Activated CD4-positive, alpha-beta T cell treated with anti-CD3 and anti-CD28 coated beads for 1 hour (primary cell): Measurements from ENCODE around the gene SEMA4B.

Source experiments
- DNase-seq: peaks from one replicate; pipeline ENCODE4 v3.0.0-alpha.2; 2020

SEMA4B gene

DNA sequence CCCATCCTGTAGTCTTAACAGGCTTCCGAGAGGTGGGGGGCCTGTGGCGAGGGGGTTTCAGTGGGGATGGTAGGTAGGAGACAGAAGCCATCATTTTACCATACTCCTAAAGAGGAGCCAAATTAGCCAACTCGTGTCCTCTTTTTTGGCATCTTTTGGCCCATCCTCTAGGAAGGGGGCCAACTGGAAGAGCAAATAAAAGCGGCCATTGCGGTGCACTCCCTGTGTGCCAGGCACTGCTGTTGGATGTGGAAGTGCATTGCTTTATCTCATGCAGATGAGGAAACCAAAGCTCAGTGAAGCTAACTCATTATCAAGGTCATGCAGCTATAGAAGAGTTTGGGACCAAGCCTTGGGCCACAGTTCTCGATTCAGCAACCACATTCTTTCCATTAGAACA is 6.1 kb downstream of the SEMA4B start:
- DNase-seq = no peak

DNA sequence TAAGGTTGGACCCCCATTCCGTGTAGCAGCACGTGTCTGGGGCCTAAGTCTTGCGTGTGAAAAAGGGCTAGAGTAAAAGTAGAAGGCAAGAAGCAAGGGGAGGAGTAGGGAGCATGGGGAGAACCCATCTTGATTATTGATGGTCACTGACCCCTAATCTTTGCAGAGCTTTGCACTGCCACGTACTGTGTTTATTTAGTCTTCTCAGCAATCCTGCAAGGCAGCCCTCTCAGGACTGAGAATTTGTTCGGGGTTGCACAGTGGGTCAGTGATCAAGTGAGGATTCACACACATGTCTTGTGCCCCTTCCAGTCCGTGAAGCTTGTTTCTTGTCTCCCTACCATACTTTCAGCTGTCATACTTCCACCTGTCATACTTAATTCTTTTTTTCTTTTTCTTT is 7.2 kb downstream of the SEMA4B start:
- no peak for DNase-seq

DNA sequence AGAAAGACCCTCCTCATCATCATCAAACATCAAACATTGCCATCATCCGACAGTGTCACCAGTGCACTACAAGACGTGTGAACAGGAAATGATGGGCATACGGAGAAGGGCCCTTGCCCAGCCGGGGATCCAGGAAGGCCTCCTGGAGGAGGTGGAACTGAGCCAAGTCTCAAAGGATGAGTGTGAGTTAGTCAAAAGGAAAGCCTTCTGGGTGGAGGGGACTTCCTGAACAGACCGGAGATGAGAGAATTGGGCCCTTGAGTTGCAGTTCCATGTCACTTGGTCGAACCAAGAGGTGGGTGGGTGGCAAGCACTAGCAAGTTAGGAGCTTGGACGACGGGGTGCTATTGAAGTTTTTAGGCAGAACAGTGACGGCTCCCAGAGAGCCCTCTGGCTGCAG is 8.5 kb downstream of the SEMA4B start:
- no peak for DNase-seq

DNA sequence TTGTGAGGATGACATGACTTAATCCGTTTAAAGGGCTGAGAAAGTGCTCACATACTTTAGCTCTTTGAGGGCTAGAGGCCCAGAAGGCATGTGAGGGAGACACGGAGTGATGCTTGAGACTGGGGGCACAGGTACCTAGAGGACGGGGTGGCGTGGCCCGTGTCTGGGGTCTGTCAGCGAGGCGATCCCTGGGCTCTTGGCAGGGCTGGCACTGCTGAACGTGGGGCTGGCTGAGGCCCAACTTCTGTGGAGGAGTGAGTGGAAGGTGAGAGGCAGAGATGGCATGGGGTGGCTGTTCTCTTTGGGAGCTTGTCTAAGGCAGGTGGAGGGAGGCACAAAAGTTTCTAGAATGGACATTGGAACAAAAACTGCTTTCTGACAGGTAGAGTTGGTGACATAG is 9.5 kb downstream of the SEMA4B start:
- DNase-seq = no peak

DNA sequence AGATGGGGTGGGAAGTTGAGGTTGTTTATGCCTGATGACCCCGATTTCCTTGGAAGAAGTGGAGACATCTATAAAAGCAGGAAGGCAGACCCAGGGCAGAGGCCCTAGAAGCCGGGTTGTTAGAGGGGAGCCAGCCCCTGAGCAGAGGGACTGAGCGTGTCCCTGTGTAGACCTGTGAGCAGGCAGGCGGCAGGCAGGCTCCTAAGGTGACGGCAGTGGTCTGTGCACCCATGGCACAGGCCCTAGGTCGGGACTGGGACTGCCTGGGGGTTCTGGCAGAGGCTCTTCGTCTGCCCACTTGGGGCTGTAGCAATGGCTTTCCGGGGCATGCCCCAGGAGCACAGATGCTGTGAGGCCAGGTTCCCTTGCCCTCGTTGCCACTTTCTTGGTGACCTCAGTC is 9.9 kb downstream of the SEMA4B start:
- no peak for DNase-seq

DNA sequence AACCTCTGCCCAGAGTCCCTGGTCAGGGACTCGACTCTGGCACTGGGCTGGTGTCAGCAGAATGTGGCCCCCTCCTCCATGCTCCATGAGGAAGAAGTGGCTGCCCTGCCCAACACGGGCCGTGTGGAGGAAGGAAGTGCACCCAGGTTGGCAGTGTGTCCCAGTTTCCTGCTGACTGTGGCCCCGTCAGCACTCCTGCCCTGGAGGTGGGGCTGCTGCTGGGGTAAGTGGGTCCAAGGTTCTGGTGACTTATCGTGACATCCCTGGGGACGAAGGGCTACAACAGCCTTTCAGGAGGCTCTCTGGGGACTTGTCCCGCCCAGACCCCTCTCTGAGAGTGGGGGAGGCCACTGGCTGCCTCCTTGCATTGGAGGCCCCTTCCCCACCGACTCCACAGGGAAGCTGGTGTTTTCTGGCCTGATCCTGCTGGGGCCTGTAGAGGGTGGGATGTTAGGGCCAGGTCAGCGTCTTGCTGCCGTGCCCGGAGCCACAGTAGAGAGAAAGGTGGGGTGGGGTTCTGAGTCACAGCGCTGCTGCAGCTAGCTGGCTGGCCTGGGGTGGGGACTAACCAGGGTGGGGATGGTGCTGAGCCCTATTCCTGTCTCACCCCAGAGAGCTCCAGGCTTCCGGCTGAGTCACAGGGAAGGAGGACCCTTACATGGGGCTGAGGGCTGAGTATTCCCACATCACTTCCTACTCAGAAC is 10.5 kb downstream of the SEMA4B start:
- no peak for DNase-seq

DNA sequence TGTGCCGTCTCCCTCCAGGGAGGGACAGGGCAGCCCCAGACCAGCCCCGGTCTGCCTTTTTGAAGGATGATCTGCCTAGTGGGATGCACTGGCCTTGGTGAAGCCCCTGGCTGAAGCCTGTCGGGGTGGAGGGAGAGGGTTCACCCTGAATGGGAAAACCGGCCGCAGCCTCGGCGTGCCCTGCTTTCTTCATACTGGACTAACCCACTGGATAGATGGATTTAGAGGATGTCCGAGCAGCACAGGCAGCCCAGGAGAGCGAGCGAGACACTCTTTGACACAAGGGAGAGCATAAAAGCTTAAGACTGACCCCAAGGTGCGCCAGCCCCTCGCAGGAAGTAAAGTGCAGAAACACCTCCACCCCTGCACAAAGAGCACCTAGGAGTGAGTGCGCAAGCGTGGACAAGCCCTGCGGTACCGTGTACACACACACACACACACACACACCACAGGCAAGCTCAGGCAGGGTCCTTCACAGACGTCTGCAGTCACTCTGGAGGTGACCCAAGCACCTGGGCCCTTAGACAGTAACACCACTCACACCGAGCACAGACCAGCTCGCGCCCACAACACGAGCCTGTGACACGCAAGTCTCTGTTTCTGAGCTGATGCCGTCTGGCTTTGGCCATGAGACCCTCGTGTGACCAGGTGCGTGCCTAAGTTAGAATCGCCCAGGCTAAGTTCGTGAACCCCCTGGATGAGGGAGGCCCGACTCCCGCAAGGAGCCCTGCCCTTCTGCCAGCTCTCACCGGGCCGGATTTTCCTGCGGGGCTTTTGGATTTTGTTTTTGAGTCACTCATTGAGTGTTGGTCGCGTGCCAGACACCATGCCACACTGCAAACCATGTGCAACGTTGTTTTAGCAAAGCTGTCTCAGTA is 11.3 kb downstream of the SEMA4B start:
- no peak for DNase-seq

DNA sequence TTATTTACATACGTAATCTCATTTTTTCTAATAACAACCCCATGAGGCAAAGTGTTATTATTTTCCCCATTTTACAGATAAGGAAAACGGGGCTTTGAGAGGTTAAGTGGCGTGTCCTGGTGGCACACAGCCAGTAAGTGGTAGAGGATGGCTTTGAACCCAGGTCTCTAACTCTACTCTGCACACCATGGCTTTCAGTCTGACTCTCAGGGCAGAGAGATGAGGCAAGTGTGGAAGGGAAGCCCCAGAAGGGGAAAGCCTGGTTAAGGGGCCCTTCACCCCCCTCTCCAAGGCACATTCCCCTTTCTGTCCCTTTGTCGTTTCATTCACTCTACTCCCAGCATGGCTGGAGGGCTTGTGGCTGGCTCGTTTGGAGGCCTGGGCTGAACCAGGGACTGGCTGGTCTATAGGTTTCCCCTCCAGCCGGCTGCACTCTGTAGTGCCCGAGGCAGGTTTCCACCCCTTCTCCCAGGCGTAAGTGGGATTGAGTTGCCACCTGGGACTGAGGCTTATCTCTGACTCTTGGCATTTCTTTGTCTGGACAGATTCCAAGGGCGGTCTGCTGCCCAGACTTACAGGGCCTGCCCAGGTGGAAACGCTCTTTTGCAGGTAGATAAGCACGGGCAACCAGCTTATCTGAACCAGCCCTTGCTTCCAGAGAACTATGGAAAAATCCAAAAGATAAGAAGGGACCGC is 12.1 kb downstream of the SEMA4B start:
- DNase-seq = no peak

DNA sequence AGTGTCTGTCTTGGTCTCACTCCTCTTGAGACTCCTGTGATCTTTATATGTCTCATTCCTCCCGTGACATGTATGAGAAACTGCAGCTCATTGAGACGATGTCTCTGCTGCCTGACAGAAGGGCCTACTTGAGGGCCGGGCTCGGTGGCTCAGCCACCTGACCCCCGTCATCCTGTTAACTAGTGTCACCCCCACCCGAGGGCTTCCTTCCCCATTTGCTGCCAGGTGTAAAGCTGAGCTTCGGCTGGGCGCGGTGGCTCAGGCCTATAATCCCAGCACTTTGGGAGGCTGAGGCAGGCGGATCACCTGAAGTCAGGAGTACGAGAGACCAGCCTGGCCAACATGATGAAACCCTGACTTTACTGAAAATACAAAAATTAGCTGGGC is 12.7 kb downstream of the SEMA4B start:
- no peak for DNase-seq

DNA sequence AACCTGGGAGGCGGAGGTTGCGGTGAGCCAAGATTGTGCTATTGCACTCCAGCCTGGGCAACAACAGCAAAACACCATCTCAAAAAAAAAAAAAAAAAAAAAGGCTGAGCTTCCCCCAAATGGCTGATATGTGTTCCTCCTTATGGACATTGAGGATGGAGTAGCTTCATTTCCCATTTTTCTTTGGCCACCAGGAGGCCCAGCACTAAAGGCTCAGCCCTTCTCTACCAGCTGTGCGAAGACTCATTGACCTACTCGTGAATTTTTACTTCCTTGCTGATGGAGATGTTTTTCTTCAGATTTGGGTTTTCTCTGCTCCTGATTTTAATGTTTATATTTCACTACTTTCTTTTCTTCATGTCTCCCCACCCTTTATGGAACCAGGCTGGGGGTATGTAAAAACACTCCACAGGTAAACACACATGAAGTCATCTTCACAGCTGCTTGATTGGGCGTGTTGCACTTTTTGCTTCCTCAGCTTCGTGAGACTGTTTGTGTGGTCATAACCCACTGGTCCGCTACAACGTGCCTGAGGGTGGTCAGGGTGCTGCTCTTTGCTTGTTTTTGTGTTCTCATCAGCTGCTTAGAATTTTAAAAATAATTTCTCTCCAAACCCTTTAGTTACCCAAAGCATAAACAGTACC is 13.5 kb downstream of the SEMA4B start:
- DNase-seq = no peak

DNA sequence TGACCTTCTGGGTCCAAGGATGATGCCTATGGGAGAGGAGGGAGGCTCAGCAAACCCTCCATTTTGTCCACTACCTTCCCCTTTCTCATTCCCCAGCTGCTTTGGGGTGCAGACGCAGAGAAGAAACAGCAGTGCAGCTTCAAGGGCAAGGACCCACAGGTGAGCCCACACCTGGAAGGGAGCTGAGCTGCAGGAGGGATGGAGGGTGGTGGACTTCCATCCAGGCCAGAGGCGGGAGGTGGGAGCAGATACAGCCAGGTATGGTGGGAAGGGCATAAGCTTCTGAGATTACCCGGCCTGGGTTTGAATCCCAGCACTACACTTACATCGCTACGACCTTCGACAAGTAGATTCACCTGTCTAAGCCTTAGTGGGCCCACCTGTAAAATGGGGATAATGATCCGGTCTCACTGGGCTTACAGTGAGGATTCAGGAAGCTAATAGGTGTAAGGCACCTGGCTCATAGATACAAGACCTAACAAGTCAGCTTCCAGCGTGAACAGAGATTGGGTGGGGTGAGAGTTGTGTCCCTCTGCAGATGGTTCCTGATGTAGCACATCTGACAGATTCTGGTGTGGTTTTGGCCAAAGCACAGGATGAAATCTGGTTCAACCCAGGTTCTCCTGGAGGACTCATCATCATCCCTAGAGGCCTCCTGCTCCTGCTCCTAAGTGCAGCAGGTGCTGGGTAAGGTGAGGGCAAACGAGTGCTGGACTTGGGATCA is 16.7 kb downstream of the SEMA4B start:
- no peak for DNase-seq

DNA sequence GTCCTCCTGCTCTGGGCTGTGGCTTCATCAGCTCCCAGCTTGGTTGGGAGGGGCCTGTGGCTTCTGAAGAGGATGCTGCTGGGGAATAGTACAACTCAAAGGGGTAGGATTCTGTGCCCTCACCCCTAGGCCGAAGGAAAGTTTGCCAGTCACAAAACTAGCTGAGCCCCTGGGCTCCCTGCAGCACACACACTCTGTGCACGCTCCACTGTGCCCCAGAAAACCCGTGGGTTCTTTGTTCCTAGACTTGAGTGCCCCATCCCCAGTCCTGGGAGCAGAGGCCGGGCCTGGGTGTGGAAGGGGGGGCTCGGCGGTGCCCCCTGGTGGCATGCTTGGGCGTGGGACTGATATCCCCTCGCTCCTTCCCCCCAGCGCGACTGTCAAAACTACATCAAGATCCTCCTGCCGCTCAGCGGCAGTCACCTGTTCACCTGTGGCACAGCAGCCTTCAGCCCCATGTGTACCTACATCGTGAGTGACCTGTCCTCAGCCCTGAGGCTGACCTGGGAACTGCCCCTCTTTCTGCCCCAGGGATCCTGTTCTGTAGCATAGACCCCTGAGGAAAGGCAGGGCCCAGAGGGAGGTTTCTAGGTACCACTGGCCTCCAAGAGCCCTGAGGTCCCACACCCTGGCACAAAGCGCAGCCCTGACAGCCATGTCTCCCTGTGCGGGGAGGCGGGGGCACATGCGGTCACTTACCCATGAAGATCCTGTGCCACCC is 18.5 kb downstream of the SEMA4B start:
- DNase-seq = peak; percentile 40

DNA sequence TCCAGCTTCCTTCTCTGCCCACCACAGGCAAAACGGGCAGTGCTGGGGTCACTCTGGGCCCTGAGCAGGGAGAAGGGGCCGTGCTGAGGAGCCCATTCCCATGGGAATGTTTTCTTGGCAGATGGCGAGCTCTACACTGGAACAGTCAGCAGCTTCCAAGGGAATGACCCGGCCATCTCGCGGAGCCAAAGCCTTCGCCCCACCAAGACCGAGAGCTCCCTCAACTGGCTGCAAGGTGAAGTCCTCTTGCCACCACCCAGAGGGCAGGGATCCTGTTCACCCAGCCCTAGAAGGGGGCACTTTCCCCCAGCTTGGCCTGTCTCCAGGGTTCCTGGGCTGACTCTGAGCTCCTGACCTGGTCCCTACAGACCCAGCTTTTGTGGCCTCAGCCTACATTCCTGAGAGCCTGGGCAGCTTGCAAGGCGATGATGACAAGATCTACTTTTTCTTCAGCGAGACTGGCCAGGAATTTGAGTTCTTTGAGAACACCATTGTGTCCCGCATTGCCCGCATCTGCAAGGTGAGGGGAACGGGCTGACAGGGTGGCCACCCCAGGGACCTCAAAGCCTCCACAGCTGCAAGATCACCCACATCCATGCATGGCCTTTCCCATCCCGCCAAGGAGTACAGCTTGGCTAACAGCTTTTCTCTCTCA is 20.2 kb downstream of the SEMA4B start:
- DNase-seq = no peak

DNA sequence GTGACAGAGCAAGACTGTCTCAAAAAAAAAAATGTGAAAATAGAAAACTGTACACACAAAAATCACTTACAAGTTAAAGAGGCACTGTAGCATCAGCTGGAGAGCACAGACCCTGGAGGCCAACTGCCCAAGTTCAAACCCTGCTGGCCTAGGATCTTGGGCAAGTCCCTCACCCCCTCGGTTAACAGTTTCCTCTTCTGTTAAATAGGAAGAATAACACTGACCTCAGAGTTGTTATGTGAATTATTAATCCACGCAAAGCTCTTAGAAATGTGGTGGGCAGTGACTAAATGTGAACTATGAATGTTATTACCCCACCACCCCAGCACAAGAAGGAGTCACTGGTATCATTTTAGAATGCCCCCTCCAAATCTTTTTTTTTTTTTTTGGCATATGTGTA is 21.4 kb downstream of the SEMA4B start:
- DNase-seq = no peak

DNA sequence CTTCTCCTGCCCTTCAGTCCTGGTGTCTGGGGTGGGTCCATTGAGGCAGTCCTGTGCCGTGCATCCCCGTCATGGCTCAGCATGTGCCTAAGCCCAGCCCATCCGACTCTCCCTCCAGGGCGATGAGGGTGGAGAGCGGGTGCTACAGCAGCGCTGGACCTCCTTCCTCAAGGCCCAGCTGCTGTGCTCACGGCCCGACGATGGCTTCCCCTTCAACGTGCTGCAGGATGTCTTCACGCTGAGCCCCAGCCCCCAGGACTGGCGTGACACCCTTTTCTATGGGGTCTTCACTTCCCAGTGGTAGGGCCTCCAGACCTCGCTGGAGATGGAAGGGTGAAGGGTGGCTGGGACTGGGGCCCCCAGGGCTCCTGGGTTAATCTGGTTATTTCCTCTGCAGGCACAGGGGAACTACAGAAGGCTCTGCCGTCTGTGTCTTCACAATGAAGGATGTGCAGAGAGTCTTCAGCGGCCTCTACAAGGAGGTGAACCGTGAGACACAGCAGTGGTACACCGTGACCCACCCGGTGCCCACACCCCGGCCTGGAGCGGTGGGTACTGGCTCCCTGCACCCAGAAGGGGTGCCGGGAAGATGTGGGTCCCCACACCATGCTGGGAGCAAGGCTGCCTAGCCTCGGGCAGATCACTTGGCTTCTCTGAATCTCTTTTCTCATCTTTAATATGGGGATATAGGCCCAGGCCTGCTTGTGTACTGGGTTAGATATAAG is 22.5 kb downstream of the SEMA4B start:
- no peak for DNase-seq

DNA sequence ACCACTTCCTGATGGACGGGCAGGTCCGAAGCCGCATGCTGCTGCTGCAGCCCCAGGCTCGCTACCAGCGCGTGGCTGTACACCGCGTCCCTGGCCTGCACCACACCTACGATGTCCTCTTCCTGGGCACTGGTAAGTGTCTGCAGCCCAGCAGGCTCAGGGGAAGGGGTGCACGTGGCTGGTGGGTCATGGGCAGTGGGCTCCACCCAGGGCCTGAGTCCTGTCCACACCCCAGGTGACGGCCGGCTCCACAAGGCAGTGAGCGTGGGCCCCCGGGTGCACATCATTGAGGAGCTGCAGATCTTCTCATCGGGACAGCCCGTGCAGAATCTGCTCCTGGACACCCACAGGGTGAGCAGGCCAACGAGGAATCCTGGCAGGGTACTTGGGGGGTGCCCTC is 23.9 kb downstream of the SEMA4B start:
- DNase-seq = no peak

DNA sequence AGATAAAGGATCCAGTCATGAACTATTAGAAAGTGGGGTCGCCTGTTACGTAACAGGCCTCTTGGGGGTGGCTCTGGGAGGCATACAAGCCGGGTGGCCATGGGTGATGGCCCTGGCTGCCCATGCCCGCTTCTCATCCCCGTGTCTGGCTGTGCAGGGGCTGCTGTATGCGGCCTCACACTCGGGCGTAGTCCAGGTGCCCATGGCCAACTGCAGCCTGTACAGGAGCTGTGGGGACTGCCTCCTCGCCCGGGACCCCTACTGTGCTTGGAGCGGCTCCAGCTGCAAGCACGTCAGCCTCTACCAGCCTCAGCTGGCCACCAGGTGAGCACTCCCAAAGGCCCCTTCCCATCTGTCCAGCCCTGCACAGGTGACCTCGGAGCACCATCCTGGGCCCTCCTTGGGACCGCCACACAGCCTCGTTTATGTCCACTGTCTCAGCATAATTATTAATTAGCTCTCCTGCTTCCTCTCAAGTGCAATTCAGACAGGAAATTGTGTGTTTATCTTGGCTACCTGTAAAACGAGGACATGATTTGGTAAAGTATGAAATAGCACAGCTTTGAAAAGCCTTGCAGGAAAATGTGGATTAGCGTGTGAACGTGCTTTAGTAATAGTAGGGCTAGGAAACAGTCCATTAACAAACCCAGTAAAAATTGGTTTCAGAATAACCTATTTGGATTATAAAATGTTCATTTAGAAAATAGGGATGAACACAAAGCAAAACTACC is 24.5 kb downstream of the SEMA4B start:
- DNase-seq = no peak

DNA sequence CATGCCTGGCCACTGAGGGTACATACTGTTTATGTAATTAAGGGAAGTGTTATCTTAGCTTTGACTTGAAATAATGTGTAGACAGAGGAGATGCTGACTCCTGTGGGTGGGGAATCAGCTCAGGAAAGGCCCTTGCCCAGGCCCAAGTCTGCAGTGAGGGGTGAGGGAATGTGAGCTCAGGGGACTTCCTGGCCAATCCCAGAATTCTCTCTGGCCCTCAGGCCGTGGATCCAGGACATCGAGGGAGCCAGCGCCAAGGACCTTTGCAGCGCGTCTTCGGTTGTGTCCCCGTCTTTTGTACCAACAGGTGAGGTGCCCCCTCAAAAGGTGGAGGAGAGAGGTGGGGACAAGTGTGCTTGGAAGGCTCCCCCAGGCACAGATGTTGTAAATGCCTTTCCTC is 26.2 kb downstream of the SEMA4B start:
- no peak for DNase-seq

DNA sequence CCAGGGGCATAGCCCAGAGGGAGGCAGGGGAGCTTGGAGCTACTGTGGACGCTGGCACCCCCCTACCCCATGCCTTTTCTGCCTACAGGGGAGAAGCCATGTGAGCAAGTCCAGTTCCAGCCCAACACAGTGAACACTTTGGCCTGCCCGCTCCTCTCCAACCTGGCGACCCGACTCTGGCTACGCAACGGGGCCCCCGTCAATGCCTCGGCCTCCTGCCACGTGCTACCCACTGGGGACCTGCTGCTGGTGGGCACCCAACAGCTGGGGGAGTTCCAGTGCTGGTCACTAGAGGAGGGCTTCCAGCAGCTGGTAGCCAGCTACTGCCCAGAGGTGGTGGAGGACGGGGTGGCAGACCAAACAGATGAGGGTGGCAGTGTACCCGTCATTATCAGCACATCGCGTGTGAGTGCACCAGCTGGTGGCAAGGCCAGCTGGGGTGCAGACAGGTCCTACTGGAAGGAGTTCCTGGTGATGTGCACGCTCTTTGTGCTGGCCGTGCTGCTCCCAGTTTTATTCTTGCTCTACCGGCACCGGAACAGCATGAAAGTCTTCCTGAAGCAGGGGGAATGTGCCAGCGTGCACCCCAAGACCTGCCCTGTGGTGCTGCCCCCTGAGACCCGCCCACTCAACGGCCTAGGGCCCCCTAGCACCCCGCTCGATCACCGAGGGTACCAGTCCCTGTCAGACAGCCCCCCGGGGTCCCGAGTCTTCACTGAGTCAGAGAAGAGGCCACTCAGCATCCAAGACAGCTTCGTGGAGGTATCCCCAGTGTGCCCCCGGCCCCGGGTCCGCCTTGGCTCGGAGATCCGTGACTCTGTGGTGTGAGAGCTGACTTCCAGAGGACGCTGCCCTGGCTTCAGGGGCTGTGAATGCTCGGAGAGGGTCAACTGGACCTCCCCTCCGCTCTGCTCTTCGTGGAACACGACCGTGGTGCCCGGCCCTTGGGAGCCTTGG is 27.0 kb downstream of the SEMA4B start:
- DNase-seq = no peak
